ENCODE results near the gene MED13L.

MED13L gene

GRCh38 chr12:116184763-116185162 is 92.7 kb downstream of the MED13L start:
- DNase-seq: no peak

GRCh38 chr12:116183741-116184141 is 93.8 kb downstream of the MED13L start:
- no peak for DNase-seq

GRCh38 chr12:116182359-116183063 is 95.0 kb downstream of the MED13L start:
- DNase-seq: no peak

GRCh38 chr12:116180448-116180847 is 97.0 kb downstream of the MED13L start:
- DNase-seq: no peak

GRCh38 chr12:116179384-116179783 is 98.1 kb downstream of the MED13L start:
- no peak for DNase-seq

- no peak for DNase-seq
These were observed 100.5 kb downstream of the MED13L start for GRCh38 chr12:116177017-116177416.

GRCh38 chr12:116174904-116175303 is 102.6 kb downstream of the MED13L start:
- DNase-seq: no peak

GRCh38 chr12:116174006-116174405 is 103.5 kb downstream of the MED13L start:
- no peak for DNase-seq

GRCh38 chr12:116172224-116172849 is 105.2 kb downstream of the MED13L start:
- DNase-seq: no peak

- DNase-seq: no peak
These were observed 105.9 kb downstream of the MED13L start for GRCh38 chr12:116171549-116171948.

- DNase-seq: no peak
These were observed 108.4 kb downstream of the MED13L start for GRCh38 chr12:116169071-116169470.

- no peak for DNase-seq
These were observed 111.2 kb downstream of the MED13L start for GRCh38 chr12:116166306-116166705.

GRCh38 chr12:116165036-116165425 is 112.5 kb downstream of the MED13L start:
- DNase-seq: no peak

- no peak for DNase-seq
These were observed 113.0 kb downstream of the MED13L start for GRCh38 chr12:116164250-116165035.

GRCh38 chr12:116162071-116162470 is 115.4 kb downstream of the MED13L start:
- DNase-seq: no peak

- no peak for DNase-seq
These were observed 115.9 kb downstream of the MED13L start for GRCh38 chr12:116161588-116161987.

GRCh38 chr12:116160883-116161458 is 116.5 kb downstream of the MED13L start:
- DNase-seq: no peak

- DNase-seq: no peak
These were observed 117.3 kb downstream of the MED13L start for GRCh38 chr12:116160231-116160630.

- no peak for DNase-seq
These were observed 117.8 kb downstream of the MED13L start for GRCh38 chr12:116159593-116160200.

- no peak for DNase-seq
These were observed 118.3 kb downstream of the MED13L start for GRCh38 chr12:116159175-116159574.

GRCh38 chr12:116157845-116158267 is 119.6 kb downstream of the MED13L start:
- DNase-seq: no peak

GRCh38 chr12:116156614-116157013 is 120.9 kb downstream of the MED13L start:
- DNase-seq: no peak

Measured in hypothalamus (tissue), 51 donors.